Choroid plexus epithelial cell (primary cell): Measurements from ENCODE around the gene PIK3AP1.
"Not testable (repeated sequence)": the region's sequence is repeated elsewhere in the genome, so short reads cannot be mapped to it uniquely, and the experiment has no call there.

Source experiments
- DNase-seq: peaks from one replicate; pipeline ENCODE4 v3.0.0-alpha.2; 2010; ENCODE audit warnings: low read depth
- H3K4me3 ChIP-seq: 2 replicates; pipeline ENCODE4 v1.5.1; 2011; ENCODE audit warnings: low read depth, mild to moderate bottlenecking, control low read depth, low read length, moderate library complexity
- CTCF ChIP-seq: conservative IDR thresholded peaks from 2 replicates; pipeline ENCODE4 v1.5.1; 2011; ENCODE audit warnings: low read depth, mild to moderate bottlenecking, control low read depth, inconsistent platforms, low read length, moderate library complexity

PIK3AP1 gene

GRCh38 chr10:96584035-96584434, 136.3 kb downstream of the PIK3AP1 start:
- no peak for TF ChIP-seq CTCF
- DNase-seq = no peak

GRCh38 chr10:96579133-96579532, 141.2 kb downstream of the PIK3AP1 start:
- no peak for DNase-seq
- TF ChIP-seq CTCF = no peak
- no peak overlapping the region for H3K4me3 ChIP-seq

More at GRCh38 chr10:96584035-96584434, 136.3 kb downstream of the PIK3AP1 start:
- no peak overlapping the region for H3K4me3 ChIP-seq

- no peak overlapping the region for H3K4me3 ChIP-seq
- no peak for TF ChIP-seq CTCF
- no peak for DNase-seq
These were observed 141.7 kb downstream of the PIK3AP1 start for GRCh38 chr10:96578633-96579032.

GRCh38 chr10:96578022-96578421, 142.3 kb downstream of the PIK3AP1 start:
- H3K4me3 ChIP-seq = no peak overlapping the region
- no peak for DNase-seq
- no peak for TF ChIP-seq CTCF

GRCh38 chr10:96577069-96577468, 143.2 kb downstream of the PIK3AP1 start:
- H3K4me3 ChIP-seq = no peak overlapping the region
- no peak for DNase-seq
- no peak for TF ChIP-seq CTCF

- no peak for TF ChIP-seq CTCF
- DNase-seq = no peak
- no peak overlapping the region for H3K4me3 ChIP-seq
These were observed 143.9 kb downstream of the PIK3AP1 start for GRCh38 chr10:96576277-96576980.

GRCh38 chr10:96574564-96574963, 145.8 kb downstream of the PIK3AP1 start:
- not testable (repeated sequence) for DNase-seq

More at GRCh38 chr10:96574564-96574963, 145.8 kb downstream of the PIK3AP1 start:
- not testable (repeated sequence) for H3K4me3 ChIP-seq
